ENCODE measurements around the gene CBX4.

- TF ChIP-seq TAF1 (IDR thresholded peaks at IDR 0.05; ENCODE audit: low read depth, low read length) (no peak), POLR2A (IDR thresholded peaks at IDR 0.05; ENCODE audit: low read depth, low read length) (no peak)
Observed at GRCh38 chr17:79824234-79824633, 15.0 kb downstream of the CBX4 start.

All from GM12891 (cell line).